IPS-18c (cell line): ENCODE measurements around the gene CMIP.

ENCODE experiments used
- H3K4me3 ChIP-seq: 2 replicates; pipeline ENCODE4 v1.7.0; 2013; ENCODE audit warnings: low read depth, mild to moderate bottlenecking, low read length, moderate library complexity; ENCODE audit not compliant: insufficient read depth
- H3K9me3 ChIP-seq: one replicate; pipeline ENCODE4 v1.6.1; 2013; ENCODE audit warnings: mild to moderate bottlenecking, low read length, moderate library complexity; ENCODE audit not compliant: control insufficient read depth, insufficient read depth

Gene CMIP

DNA sequence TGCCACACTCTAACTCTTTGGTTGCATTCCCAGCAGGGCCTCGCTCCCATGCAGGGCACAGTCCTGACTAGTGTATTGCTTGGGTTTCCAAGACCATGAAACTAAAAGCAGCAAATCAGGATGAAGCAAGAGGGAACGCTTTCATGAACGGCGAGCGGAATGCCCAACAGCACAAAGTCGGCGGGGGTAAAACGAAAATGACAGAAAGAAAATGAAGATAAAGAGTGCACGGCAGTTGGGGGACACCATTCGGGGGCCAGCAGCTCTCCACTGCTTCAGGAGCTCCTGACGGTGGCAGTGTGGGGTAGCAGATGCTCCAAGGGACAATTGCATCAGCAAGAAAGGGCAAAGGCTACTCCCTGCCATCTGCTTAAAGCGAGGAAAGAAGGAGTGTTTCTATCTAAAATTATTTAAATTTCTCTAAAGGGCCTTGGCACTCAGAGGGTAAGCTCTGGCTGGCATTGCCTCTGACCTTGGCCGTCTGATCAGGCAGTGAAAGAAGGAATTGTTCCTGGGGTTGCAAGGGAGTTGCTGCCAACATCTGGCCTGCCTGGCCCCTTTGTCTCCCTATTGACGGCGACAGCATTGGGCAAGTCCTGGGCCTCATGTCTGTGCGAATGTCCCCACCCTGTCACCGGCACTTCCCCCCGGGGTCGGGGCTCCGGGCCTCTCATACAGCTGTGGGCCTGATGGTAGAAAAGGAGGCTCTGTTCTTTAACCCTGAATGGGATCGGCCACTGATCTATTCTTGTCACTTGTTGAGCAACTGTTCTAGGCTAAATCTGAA, 138.2 kb downstream of the CMIP start:
- no peak overlapping the region for H3K4me3 ChIP-seq
- no peaks in the 10 kb centered on the region for H3K9me3 ChIP-seq

GRCh38 chr16:81583893-81584631, 139.5 kb downstream of the CMIP start:
- Histone ChIP-seq H3K4me3 (no peak overlapping the region), H3K9me3 (no peaks in the 10 kb centered on the region)

DNA sequence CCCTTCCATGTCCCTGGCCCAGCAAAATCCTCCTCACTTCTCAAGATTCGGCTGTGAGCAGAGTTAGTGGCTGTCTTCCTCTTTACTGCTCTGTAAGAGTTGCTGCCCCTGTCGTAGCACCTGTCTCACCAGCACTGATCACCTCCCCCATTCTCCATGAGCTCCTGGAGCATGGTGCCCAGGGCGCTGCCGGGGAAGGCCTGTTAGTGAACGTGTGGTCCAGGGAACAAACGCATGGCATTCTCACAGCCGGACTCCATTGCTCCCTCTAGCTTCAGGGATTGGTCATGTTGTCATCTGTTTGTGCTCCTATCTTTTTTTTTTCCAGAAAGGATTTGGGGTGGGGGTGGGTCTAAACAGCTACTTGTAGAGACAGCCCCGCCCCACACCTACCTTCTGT, 141.2 kb downstream of the CMIP start:
- Histone ChIP-seq H3K9me3 (no peaks in the 10 kb centered on the region), H3K4me3 (no peak overlapping the region)

DNA sequence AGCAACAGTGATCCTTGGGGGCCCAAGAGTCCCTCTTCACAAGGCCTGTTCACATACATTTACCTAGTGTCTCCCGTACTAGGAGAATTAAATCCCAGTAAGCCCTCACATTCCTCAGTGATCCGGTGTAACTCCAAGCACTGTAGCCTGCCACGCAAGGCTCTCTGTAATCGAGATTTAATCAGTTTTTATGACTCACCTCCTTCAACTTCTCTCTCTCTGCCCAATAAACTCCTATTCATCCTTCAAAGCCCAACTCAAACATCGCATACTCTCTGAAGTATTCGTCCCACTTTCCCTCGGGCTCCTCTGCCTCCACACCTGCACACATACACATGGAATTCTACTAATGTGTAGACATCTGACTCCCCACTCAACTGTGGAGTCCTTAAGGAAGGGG, 141.8 kb downstream of the CMIP start:
- H3K4me3 ChIP-seq, result no peak overlapping the region
- H3K9me3 ChIP-seq, result no peaks in the 10 kb centered on the region

DNA sequence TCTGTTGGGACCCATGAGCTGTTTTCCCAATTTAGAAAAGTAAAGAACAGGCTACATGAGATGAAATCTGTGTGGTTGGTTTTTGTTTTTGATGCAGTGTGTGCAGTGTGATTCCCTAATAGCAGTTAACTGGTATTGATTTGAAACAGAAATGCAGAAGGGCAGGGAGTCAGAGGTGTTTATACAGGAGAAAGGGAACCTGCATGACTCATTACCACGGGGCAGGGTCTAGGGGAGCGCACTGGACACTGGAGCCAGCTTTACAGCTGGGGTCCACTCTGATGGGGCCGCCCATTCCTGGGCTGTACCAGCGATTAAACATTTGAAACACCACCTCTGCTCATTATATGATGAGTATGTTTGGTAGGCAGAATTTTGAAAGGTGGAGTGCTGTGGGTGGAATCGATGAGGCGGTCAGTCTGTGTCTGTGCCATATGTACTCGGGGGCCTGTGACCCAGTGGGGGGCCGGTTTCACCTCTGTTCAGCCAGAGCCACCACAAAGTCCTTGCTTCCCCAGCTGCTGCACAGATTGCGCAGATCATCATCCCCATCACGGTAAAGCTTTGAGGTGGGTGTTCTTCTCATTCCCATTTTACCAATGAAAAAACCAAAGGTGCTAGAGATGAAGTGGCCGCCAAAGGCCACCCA, 142.5 kb downstream of the CMIP start:
- H3K4me3 ChIP-seq, result no peak overlapping the region
- H3K9me3 ChIP-seq, result no peaks in the 10 kb centered on the region

DNA sequence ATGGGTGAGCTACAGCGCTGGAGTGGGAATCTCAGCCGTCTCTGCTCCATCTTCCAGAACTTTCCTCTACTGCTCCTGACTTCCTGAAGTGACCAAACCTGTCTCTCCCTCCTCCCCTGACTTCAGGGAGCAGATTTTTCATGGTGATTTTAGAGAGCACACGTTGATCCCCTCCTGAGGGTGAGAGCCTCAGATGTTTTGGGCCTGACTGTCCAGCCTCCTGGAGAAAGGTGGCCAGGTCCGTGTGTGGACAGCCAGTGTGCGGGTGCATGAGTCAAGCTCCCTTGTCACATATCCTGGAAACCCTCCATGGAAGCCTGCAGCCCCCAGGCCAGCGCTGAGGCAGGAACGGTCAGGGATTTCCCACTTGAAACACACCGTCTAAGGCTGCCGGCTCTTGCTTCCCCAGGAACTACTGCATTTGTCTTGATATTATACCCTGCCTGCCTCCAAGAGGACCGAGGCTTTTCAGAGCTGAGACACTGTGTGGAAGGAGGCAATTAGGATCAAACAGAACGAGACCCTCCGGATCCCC, 143.1 kb downstream of the CMIP start:
- Histone ChIP-seq H3K4me3 (no peak overlapping the region), H3K9me3 (no peaks in the 10 kb centered on the region)

GRCh38 chr16:81588326-81589081, 143.9 kb downstream of the CMIP start:
- H3K9me3 ChIP-seq, result no peaks in the 10 kb centered on the region
- H3K4me3 ChIP-seq, result no peak overlapping the region

- Histone ChIP-seq H3K9me3 (no peaks in the 10 kb centered on the region), H3K4me3 (no peak overlapping the region)
Observed at GRCh38 chr16:81589975-81590650, 145.5 kb downstream of the CMIP start.

- H3K4me3 ChIP-seq, result no peak overlapping the region
- no peaks in the 10 kb centered on the region for H3K9me3 ChIP-seq
Observed at GRCh38 chr16:81590714-81591544, 146.3 kb downstream of the CMIP start.

DNA sequence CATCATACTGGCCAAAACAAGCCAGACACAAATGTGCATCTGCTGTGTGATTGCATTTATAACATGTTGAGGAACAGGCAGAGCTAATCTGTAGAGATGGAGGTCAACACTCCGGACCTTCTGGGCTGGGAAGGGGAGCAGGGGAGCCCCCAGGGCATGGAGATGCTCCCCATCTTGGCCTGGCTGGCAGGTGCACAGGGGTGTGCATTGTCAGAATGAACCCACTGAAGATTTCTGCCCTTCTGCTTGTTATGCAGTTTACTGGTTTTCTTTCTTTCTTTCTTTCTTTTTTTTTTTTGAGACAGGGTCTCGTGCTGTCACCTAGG, 146.9 kb downstream of the CMIP start:
- no peaks in the 10 kb centered on the region for H3K9me3 ChIP-seq
- H3K4me3 ChIP-seq, result no peak overlapping the region

GRCh38 chr16:81592353-81592866, 147.8 kb downstream of the CMIP start:
- Histone ChIP-seq H3K4me3 (no peak overlapping the region), H3K9me3 (no peaks in the 10 kb centered on the region)

DNA sequence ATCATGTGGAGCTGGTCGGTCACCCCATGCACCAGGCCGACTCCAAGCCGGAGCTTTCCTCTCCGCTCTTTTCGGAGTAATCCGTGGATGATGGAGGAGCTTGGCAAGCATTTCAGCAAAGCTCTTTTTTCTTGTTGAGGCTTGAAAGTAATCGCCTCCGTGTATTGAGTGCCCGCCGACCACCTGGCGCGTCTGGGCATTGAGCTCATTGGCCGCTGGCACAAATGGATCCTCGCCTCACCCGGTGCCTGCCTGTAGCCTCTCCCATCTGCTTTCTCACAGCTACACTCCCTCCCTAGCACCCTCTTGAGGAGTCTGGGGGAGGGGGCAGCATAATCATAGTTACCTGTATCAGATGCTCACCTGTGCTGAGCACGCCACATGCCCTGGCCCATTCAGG, 148.9 kb downstream of the CMIP start:
- Histone ChIP-seq H3K9me3 (no peaks in the 10 kb centered on the region), H3K4me3 (no peak overlapping the region)

- H3K9me3 ChIP-seq, result no peaks in the 10 kb centered on the region
Observed at GRCh38 chr16:81595629-81596292, 151.2 kb downstream of the CMIP start.

GRCh38 chr16:81597079-81597658, 152.6 kb downstream of the CMIP start:
- no peaks in the 10 kb centered on the region for H3K9me3 ChIP-seq
- no peak overlapping the region for H3K4me3 ChIP-seq

More at GRCh38 chr16:81595629-81596292, 151.2 kb downstream of the CMIP start:
- H3K4me3 ChIP-seq, result no peak overlapping the region

GRCh38 chr16:81598083-81598482, 153.5 kb downstream of the CMIP start:
- H3K4me3 ChIP-seq, result no peak overlapping the region
- H3K9me3 ChIP-seq, result no peaks in the 10 kb centered on the region
